CD4-positive, alpha-beta T cell treated with Interleukin-15 for 4 hours (primary cell): ENCODE measurements around the gene APOBEC3H.
"Not testable (repeated sequence)": the region's sequence is repeated elsewhere in the genome, so short reads cannot be mapped to it uniquely, and the experiment has no call there.

Experiments used
- DNase-seq: peaks from one replicate; pipeline ENCODE4 v3.0.0-alpha.2; 2020; ENCODE audit warnings: low spot score

Gene APOBEC3H

DNA sequence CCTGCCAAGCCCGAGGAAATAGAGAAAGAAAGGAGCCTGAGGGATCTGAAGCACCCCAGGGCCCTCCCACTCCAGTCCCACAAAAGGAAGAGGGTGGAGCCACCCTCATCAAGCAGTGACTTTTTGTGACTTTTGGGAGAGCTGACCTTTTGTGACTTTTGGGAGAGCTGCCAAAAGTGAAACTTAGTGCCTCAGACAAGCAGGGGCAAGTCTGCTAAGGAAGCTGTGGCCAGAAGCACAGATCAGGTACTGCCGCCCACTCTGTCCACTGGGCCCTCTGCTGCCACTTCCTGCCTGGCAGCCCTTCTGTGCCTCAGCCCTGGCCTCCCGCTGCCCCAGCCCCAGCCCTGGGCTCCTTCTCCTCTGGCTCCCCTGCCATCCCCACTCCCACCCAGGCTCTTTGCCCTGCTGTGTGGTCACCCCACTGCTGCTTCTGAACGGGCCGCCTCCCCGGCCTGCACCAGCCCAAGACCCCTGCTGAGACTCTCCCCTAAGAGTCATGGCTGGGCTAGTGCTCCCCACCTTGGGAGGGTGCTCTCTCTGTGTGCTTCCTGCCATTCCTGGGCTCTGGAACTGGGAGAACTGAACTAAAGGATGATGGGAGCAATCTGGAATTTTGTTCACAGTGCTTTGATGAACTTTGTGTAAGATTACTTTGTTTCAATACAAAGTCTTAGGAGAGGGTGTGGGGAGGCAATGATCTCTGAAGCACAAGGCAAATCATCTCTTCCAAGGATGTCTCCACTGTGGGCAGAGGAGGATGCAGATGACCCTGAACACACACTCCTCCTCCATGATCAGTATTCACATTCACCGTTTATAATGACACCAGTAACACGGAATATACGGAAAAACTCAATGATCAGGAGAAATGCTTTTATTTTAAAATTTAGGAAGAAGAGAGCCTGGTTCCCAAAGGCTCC, at the start of gene APOBEC3H:
TSS of gene APOBEC3H (plus strand) at position 147 of the 923 bp plus-strand sequence. CDS start 3,035 bp downstream, outside the sequence.
- peak; percentile 59 for DNase-seq

DNA sequence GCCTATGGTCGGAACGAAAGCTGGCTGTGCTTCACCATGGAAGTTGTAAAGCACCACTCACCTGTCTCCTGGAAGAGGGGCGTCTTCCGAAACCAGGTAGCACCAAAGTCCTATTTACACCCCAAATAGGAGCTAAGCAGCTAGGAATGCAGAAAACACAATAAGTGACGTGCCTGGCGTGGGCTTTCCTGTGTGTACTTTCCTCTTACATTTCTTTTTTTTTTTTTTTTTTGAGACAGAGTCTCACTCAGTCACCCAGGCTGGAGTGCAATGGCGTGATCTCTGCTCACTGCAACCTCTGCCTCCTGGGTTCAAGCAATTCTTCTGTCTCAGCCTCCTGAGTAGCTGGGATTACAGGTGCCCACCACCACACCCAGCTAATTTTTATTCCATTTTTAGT, 47.6 kb upstream of the APOBEC3H start:
- DNase-seq: not testable (repeated sequence)

DNA sequence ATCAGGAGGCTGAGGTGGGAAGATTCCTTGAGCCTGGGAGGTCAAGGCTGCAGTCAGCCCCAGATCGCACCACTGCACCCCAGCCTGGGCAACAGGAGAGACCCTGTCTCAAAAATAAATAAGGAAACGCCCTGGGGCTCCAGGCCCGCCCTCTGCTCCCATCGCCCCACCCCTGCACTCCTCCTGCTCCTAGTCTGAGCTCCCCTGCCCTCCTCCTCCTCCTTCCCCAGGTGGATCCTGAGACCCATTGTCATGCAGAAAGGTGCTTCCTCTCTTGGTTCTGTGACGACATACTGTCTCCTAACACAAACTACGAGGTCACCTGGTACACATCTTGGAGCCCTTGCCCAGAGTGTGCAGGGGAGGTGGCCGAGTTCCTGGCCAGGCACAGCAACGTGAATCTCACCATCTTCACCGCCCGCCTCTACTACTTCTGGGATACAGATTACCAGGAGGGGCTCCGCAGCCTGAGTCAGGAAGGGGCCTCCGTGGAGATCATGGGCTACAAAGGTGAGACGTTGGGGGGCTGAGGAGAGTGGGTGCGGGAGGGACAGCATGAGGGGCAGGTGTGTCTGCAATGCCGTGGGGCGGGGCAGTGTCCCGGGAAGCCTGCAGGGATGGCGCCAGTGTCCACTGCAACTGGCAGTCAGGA, 45.1 kb upstream of the APOBEC3H start:
- not testable (repeated sequence) for DNase-seq

DNA sequence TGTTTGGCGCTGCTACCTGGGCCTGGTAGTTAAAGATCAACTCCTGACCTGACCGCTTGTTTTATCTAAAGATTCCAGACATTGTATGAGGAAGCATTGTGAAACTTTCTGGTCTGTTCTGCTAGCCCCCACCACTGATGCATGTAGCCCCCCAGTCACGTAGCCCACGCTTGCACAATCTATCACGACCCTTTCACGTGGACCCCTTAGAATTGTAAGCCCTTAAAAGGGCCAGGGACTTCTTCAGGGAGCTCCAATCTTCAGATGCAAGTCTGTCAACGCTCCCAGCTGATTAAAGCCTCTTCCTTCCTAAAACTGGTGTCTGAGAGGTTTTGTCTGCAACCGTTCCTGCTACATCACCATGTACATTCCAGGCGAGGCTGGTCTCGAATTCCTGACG, 41.4 kb upstream of the APOBEC3H start:
- no peak for DNase-seq

DNA sequence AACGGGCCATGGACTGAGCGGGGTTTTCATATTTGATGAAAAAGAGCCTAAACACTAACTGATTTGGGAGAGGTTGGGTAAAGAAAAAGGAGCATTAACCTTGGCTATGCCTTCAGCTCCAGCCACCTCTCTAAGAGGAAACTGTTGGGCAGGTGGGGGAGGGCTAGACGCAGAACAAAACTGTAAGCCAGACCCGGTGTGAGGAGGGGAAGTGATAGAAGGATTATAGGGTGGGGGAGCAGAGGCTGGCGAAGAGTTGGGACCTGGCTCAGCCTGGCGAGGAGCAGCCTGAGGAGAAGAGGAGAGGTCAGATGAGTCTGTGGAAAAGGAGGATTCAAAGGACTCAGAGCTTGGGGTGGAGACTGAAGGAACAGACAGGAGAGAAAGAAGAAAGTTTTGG, 35.8 kb upstream of the APOBEC3H start:
- not testable (repeated sequence) for DNase-seq

DNA sequence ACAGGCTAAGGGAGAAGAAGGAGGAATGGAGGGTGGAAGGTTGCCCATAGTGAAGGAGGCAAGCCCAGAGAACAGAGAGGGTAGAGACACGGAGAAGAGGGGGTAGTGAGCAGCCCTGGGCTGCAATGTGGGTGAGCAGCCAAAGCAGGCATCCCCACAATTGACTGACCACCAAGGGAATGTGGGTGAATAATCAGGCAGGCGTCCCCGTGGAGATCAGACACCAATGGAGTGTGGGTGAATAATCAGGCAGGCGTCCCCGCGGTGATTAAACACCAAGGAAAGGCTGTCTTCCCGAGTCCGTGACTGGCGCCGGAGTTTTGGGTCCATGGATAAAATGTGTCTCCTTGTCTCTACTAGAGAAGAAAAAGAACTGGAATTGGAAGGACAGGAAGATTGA, 35.1 kb upstream of the APOBEC3H start:
- not testable (repeated sequence) for DNase-seq

DNA sequence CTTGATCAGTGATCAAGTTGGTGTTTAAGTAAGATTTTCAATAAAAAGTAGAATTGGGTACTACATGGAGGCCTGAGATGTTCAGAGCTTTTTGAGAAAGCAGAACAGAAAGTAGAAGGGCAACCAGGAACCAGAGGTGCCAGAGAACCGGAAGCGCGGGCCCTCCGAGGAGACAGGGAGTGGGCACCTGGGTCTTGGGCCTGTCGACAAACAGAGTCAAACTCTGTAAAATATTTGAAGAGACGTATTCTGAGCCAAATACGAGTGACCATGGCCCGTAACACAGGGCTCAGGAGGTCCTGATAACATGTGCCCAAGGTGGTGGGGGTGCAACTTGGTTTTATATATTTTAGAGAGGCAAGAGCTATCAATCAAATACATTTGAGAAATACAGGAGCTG, 33.1 kb upstream of the APOBEC3H start:
- DNase-seq: not testable (repeated sequence)

DNA sequence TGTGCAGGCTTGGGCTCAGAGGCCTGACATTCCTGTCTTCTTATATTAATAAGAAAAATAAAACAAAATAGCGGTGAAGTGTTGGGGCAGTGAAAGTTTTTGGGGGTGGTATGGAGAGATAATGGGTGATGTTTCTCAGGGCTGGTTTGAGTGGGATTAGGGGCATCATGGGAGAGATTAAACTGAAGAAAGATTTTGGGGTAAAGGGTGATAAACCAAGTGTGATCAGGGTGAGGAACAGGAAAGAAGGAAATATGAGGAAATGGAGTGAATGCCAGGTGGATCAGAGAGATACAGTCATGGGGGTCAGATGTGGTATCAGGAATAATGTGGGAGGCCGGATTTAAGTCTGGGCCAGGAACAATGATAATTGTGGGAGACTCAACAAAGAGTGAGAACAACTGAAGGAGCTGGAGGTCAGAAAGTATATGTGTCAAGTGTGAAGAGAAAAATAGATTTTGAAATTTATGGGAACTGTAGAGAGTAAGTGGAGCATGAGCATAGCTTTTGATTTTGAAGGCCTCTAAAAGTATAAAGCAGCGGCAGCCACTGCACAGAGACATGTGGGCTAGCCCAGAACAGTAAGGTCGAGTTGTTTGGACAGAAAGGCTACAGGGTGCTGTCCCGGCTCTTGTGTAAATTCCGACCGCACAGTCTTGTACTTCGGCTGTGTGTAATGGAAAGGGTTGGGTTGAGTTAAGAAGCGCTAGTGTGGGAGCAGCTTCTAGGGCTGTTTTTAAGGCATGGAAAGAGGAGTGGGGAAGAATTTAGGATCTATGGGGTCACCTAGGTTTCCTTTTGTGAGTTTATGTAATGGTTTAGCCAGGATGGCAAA, 30.4 kb upstream of the APOBEC3H start:
- DNase-seq: not testable (repeated sequence)

DNA sequence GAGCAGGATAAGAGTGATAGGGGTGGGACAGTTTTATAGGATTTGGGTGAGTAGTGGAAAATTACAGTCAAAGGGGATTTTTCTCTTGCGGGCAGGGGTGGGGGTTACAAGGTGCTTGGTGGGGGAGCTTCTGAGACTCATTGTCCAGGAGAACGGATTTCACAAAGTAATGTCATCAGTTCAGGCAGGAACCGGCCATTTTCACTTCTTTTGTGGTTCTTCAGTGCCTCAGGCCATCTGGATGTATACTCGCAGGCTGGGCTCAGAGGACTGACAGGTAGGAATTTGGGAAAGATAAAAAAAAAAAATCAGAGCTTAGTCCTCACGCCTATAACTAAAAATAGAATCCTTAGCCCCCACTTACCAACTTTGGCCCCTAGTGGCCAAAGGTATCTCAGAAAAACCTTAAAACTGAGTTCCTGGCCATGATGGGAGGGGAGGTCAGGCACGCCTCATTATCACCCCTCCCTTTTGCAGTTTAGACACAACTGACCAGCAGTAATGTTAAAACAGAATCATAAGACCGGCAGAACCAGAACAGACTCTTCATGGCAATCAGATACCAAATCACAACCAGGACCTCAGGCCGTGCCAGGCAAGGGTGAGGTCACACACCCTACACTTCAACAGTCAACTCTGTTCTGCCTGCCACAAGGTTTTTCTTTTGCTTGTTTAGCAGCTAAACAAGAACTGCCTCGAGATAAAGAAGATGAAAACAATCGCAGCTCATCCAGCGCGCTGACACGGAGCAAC, 28.8 kb upstream of the APOBEC3H start:
- no peak for DNase-seq

DNA sequence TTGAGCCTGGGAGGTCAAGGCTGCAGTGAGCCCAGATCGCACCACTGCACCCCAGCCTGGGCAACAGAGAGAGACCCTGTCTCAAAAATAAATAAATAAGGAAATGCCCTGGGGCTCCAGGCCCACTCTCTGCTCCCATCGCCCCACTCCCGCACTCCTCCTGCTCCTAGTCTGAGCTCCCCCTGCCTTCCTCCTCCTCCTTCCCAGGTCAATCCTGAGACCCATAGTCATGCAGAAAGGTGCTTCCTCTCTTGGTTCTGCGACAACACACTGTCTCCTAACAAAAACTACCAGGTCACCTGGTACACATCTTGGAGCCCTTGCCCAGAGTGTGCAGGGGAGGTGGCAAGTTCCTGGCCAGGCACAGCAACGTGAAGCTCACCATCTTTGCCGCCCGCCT, 26.9 kb upstream of the APOBEC3H start:
- DNase-seq: no peak

DNA sequence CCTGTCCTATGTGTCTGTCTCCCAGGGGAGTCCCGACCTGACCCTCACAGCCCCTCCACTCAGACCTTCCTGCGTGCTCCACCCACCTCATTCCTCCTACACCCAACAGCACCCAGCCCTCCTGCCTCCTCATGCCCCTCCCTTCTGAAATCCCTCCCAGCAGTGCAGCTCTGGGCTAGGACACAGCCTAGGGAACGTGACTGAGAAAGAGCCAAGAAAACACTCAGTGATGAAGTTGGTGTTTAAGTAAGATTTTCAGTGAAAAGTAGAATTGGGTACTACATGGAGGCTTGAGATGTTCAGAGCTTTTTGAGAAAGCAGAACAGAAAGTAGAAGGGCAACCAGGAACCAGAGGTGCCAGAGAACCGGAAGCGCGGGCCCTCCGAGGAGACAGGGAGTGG, 24.5 kb upstream of the APOBEC3H start:
- not testable (repeated sequence) for DNase-seq

DNA sequence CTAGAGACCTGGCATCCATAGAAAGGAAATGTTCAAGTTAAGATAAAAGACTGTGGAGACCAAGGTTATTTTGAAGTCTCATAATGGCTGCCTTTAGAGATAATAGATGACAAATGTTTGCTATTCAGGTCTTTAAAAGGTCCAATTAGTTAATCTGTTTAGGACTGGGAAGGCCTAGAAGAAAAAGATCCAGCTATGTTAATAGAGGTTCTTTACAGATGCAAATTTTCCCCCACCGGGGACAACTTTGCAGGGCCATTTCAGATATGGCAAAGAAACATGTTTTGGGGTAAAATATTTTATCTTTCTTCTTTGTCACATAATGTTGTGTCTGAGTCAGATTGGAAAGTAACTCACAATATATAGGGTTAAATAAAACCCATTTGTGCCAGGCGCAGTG, 23.1 kb upstream of the APOBEC3H start:
- no peak for DNase-seq

DNA sequence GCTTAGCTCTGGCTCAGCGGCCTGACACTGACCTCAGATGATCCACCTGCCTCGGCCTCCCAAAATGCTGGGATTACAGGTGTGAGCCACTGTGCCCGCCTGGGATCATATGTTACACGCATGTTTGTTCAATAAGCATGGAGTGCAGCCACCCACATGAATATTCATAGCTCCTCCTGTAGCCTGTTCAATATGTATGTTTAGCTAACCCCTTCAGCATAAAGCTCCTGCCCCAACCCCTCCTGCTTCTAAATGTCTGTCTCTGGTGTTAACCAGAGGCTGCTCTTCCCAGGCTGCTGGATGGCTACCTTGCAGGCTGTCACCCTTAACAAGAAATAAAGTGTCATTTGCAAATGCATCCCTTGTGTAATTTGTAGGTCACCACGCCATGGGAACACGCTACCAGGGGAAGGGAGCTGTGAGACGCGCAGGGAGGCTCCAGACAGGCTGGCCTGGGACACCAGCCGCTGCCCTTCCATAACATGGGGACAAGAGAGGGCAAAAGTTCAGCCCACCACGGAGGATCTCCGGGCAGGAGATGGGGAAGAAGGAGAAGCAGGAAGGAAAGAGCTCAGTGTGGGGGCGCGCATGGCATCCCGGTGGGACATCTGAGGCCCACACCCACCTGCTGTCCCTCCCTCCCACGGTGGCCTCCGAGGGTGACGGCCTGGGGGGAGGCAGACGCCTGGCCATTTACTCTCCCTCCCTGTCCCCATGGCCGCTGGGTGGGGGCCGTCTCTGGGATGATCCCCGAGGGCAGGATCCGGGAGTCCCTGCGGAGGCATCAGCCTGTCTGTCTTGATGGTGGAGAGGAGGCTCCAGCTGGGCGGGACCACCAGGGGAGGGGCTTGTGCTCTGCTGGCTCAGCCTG, 20.7 kb upstream of the APOBEC3H start:
- DNase-seq: not testable (repeated sequence)

DNA sequence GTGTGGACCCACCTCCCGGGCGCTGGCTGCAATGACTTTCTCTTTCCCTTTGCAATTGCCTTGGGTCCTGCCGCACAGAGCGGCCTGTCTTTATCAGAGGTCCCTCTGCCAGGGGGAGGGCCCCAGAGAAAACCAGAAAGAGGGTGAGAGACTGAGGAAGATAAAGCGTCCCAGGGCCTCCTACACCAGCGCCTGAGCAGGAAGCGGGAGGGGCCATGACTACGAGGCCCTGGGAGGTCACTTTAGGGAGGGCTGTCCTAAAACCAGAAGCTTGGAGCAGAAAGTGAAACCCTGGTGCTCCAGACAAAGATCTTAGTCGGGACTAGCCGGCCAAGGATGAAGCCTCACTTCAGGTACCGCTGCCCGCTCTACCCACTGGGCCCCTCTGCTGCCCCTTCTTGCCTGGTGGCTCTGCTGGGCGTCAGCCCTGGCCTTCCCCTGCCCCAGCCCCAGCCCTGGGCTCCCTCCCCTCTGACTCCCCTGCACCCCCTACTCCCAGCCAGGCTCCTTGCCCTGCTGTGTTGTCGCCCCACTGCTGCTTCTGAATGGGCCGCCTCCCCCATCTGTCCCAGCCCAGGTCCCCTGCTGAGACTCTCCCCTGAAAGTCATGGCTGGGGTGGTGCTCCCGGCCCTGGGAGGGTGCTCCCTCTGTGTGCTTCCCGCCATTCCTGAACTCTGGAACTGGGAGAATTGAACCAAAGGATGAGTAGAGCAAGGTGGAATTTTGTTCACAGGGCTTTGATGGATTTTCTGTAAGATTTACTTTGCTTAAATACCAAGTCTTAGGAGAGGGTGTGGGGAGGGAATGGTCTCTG, 19.8 kb upstream of the APOBEC3H start, which contains the start of gene APOBEC3G:
TSS of gene APOBEC3G (plus strand) at position 250 of the 815 bp plus-strand sequence. CDS start at position 337, 87 bp downstream.
- peak; percentile 77 for DNase-seq

DNA sequence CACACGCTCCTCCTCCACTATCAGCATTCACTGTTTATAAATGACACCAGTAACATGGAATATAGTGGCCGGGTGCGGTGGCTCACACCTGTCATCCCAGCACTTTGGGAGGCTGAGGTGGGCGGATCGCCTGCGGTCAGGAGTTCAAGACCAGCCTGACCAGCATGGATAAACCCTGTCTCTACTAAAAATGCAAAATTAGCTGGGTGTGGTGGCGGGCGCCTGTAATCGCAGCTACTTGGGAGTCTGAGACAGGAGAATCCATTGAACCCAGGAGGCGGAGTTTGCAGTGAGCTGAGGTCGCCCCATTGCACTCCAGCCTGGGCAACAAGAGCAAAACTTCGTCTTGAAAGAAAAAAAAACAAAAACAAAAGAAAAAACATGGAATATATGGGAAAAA, 19.1 kb upstream of the APOBEC3H start:
- DNase-seq: not testable (repeated sequence)

DNA sequence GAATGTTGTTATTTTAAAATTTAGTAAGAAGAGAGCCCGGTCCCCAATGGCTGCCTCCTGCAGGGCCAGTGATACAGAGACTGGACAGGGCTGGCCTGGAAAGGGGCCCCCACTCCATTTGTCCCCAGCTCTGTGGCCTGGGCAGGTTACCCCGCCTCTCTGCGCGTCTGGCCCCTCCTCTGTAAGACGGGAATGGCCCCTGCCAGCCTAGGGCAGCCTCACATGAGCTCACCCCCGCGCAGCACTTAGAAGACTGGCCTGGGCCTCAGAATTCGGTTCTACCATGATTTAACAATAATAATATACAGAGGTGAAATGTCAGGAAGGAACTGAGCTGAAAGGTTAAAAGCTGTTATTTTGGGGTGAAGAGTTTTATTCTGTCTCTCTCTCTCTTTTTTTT, 18.7 kb upstream of the APOBEC3H start:
- DNase-seq: peak; percentile 60

DNA sequence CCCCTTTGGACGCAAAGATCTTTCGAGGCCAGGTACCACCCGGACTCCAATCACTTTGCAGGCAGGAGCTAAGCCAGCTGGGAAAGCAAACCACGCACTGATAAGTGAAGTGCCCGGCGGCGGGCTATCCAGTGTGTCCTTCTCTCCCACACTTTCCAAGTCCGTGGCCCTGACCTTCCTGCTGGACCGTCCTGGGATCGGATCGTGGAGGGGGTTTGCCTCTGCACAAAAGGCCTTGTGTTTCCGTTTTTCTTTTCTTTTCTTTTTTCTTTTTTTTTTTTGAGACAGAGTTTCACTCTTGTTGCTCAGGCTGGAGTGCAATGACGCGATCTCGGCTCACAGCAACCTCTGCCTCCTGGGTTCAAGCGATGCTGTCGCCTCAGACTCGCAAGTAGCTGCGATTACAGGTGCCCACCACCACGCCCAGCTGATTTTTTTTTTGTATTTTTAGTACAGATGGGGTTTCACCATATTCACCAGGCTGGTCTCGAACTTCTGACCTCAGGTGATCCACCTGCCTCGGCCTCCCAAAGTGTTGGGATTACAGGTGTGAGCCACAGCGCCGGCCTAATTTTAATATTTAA, 17.9 kb upstream of the APOBEC3H start:
- DNase-seq: not testable (repeated sequence)

DNA sequence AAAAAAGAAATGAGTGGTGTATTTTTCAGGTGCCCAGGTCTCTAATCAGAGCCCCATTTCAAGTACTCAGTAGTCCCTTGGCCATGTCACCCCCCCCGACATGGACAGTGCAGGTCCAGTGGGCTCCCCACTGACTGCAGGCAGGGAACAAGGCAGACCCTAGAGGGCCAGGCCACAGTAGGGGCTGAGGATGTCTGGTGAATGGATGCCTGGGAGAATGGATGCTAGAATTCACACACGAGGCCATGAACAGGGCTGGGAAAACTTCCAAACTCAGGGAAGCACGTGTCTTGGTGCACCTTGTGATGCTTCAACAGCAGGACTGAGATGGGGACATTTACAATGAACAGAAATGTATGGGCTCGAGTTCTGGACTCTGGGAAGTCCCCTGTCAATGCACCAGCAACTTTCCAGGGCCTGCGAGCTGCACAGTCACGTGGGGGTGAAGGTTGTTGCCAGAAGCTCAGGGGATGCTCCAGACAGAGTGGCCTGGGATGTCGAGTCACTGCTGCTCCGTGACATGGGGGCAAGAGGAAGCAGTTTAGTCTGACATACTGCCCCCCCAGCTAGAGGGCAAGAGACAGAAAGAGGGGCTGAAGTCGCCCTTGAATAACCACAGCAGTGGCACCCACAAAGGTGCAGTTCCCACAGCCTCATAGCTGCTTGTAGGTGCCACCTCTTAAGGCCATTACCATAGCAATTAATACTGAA, 16.8 kb upstream of the APOBEC3H start:
- peak; percentile 56 for DNase-seq
